ENCODE data around the gene ADAT2. TPM values are rescaled to one million over a fixed set of nuclear protein-coding genes. Genes with fewer than 3 reads are reported as not detected.
"Not testable (repeated sequence)": the region's sequence is repeated elsewhere in the genome, so short reads cannot be mapped to it uniquely, and the experiment has no call there.

ADAT2 gene
- total RNA-seq, 5 donors from 2014 or later (not counting 1 experiment from before 2014, with no cell fraction given): 15.8 to 22.8 (median 19.3) TPM

DNA sequence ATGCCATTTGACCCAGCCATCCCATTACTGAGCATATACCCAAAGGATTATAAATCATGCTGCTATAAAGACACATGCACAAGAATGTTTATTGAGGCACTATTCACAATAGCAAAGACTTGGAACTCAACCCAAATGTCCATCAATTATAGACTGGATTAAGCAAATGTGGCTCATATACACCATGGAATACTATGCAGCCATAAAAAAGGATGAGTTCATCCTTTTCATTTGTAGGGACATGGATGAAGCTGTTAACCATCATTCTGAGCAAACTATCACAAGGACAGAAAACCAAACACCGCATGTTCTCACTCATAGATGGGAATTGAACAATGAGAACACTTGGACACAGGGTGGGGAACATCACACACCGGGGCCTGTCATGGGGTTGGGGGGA lies 2.6 kb downstream of the ADAT2 start:
- H3K9me3 Mint-ChIP-seq; DNase-seq; CTCF ChIA-PET; H3K4me3 Mint-ChIP-seq; H3K9me3 ChIP-seq; ATAC-seq (replicated peaks in 1 of 4); H3K36me3 ChIP-seq (ENCODE audit: control insufficient read depth in 2 of 2, extremely low read depth in 1 of 2, insufficient read depth in 1 of 2, low read length in 1 of 2); H3K27ac Mint-ChIP-seq; H3K27me3 ChIP-seq (replicated peaks in 1 of 2; ENCODE audit: control insufficient read depth in 2 of 2, extremely low read depth in 1 of 2, insufficient read depth in 2 of 2, low read length in 1 of 2); H3K27me3 Mint-ChIP-seq; H3K27ac ChIP-seq (ENCODE audit: low read length); H3K4me3 ChIP-seq (ENCODE audit: control insufficient read depth in 1 of 2, extremely low read depth in 1 of 2, low read length in 1 of 2): not testable (repeated sequence)
- POLR2A ChIA-PET: interaction anchor here in 1 of 2 donors (0.6 to 0.7 kb wide), 3 partner anchors 69 to 643 kb away, joined by 3 to 4 read pairs (median 3); no protein-coding TSS in a partner anchor
- WGBS (ENCODE audit: insufficient coverage): no CpG with 5 or more reads among the region's 2 CpGs
- Mint-ChIP-seq H3K4me1 (peaks cover 31 to 40% (median 37%) of the 10 kb centered on the region in 3 donors), H3K36me3 (peaks cover 12% of the 10 kb centered on the region)
- peaks cover 7 to 12% of the 10 kb centered on the region in 2 experiments for H3K4me1 ChIP-seq (ENCODE audit: control insufficient read depth in 1 of 2, extremely low read depth in 1 of 2, insufficient read depth in 2 of 2, low read length in 2 of 2)

DNA sequence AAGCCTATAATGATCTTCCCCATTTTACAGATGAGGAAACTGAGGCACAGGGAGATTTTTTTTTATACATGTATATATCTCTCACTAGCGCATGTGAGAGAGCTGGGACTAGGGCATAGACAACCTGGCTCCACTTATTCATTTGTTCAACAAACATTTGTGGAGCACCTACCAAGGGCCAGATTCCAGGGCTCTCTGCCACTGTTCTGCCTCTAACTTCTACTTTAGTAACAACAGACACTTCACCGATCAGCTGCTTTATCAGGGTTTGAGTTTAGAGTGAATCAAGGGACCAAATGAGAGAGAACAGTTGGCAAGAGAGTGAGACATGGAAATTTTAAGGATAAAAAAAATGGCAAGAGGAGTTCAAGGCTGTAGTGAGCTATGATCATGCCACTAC lies 7.4 kb downstream of the ADAT2 start:
- Mint-ChIP-seq H3K4me3 (no peak overlapping the region), H3K27ac (no peak overlapping the region), H3K4me1 (peaks cover 0 to 19% (median 11%) of the 10 kb centered on the region in 3 donors), H3K36me3 (peaks cover 41% of the 10 kb centered on the region), H3K27me3 (no peaks in the 10 kb centered on the region), H3K9me3 (peaks cover 0 to 2% (median 0%) of the 10 kb centered on the region in 3 donors)
- no peak for DNase-seq
- Histone ChIP-seq H3K4me1 (ENCODE audit: control insufficient read depth in 1 of 2, extremely low read depth in 1 of 2, insufficient read depth in 2 of 2, low read length in 2 of 2) (no peaks in the 10 kb centered on the region), H3K4me3 (ENCODE audit: control insufficient read depth in 1 of 2, extremely low read depth in 1 of 2, low read length in 1 of 2) (no peak overlapping the region), H3K9me3 (no peaks in the 10 kb centered on the region), H3K27me3 (replicated peaks in 1 of 2; ENCODE audit: control insufficient read depth in 2 of 2, extremely low read depth in 1 of 2, insufficient read depth in 2 of 2, low read length in 1 of 2) (no peaks in the 10 kb centered on the region), H3K36me3 (ENCODE audit: control insufficient read depth in 2 of 2, extremely low read depth in 1 of 2, insufficient read depth in 1 of 2, low read length in 1 of 2) (peaks cover 0 to 3% of the 10 kb centered on the region in 2 donors), H3K27ac (ENCODE audit: low read length) (no peak overlapping the region)
- CTCF ChIA-PET: interaction anchor here in 1 of 2 donors (0.7 kb wide), 1 partner anchor 497 kb away, joined by 6 read pairs; no protein-coding TSS in a partner anchor
- POLR2A ChIA-PET: interaction anchor here in 1 of 2 donors (0.9 kb wide), 1 partner anchor 11 kb away, joined by 3 read pairs; no protein-coding TSS in a partner anchor
- WGBS (ENCODE audit: insufficient coverage): no CpG with 5 or more reads among the region's 2 CpGs
- no peak for ATAC-seq (replicated peaks in 1 of 4)

DNA sequence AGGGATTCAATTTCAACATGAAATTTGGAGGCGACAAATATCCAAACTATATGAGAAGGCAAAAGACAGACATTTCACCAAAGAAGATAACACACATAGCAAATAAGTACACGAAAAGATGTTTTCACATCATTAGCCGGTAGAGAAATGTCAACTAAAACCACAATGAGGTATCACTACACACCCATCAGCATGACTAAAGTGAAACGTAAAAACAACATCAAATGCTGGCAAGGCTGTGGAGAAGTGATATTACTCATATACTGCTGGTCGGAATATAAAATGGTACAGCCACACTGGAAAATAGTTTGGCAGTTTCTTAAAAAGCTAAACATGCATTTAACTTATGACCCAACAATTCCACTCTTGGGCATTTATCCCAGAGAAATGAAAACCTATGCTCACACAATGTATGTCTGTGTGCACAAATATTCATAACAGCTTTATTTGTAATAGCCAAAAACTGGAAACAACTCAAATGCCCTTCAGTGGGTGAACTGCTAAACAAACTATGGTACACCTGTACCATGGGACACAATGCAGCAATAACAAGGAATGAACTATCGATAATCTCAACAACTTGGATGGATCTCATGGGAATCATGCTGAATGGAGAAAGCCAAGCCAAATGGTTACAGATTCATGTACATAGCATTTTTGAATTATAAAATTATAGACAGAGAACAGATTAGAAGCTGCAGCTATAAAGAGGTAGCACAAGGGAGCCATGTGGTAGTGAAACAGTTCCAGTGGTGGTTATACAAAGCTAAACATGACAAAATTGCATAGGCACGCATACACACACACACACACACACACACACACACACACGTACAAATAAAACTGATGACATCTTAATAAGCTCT lies 8.6 kb downstream of the ADAT2 start:
- no peaks in the 10 kb centered on the region for H3K27me3 Mint-ChIP-seq
- POLR2A ChIA-PET: interaction anchor here in 1 of 2 donors (0.6 to 0.9 kb wide), 2 partner anchors 12 to 17 kb away, joined by 3 read pairs; no protein-coding TSS in a partner anchor
- H3K27ac Mint-ChIP-seq: peak overlapping the region; percentile 8 to 25
- Histone ChIP-seq H3K9me3 (no peaks in the 10 kb centered on the region), H3K27ac (ENCODE audit: low read length) (no peak overlapping the region), H3K36me3 (ENCODE audit: control insufficient read depth in 2 of 2, extremely low read depth in 1 of 2, insufficient read depth in 1 of 2, low read length in 1 of 2) (peaks cover 0 to 3% of the 10 kb centered on the region in 2 donors), H3K4me3 (ENCODE audit: control insufficient read depth in 1 of 2, extremely low read depth in 1 of 2, low read length in 1 of 2) (no peak overlapping the region), H3K27me3 (replicated peaks in 1 of 2; ENCODE audit: control insufficient read depth in 2 of 2, extremely low read depth in 1 of 2, insufficient read depth in 2 of 2, low read length in 1 of 2) (no peaks in the 10 kb centered on the region), H3K4me1 (ENCODE audit: control insufficient read depth in 1 of 2, extremely low read depth in 1 of 2, insufficient read depth in 2 of 2, low read length in 2 of 2) (no peaks in the 10 kb centered on the region)
- no CpG with 5 or more reads among the region's 8 CpGs for WGBS (ENCODE audit: insufficient coverage)
- ATAC-seq (replicated peaks in 1 of 4): peak; percentile 44 to 65 (median 54)
- H3K4me3 Mint-ChIP-seq: no peak overlapping the region
- peak in 1 of 35 experiments; percentile 13 for DNase-seq
- CTCF ChIA-PET: interaction anchor here (0.6 to 1.1 kb wide), 3 partner anchors 15 to 695 kb away, joined by 4 to 5 read pairs (median 4); no protein-coding TSS in a partner anchor
- peaks cover 48% of the 10 kb centered on the region for H3K36me3 Mint-ChIP-seq
- H3K9me3 Mint-ChIP-seq: peaks cover 0 to 2% (median 0%) of the 10 kb centered on the region in 3 donors
- H3K4me1 Mint-ChIP-seq: peaks cover 0 to 14% (median 10%) of the 10 kb centered on the region in 3 donors

DNA sequence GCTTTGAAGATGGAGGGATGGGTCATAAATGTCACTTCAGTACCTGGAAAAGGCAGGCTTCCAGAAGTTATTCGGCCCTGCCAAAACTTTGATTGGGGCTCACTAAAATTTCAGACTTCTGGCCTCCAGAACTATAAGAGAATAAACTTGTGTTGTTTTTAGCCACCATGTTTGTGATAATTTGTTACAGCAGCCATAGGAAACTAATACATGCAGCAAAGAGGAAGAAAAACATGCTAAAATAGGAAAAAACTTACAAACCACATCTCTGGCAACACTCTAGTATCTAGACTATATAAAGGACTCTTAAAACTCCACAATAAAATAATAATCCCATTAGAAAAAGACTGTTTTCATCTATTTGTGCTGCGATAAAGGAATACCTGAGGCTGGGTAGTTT lies 9.5 kb downstream of the ADAT2 start:
- Mint-ChIP-seq H3K36me3 (peaks cover 54% of the 10 kb centered on the region), H3K27ac (peak overlapping the region in 1 of 2 donors; percentile 45), H3K4me1 (peaks cover 0 to 14% (median 10%) of the 10 kb centered on the region in 3 donors), H3K4me3 (no peak overlapping the region), H3K27me3 (no peaks in the 10 kb centered on the region), H3K9me3 (peaks cover 0 to 2% (median 0%) of the 10 kb centered on the region in 3 donors)
- H3K9me3 ChIP-seq: no peaks in the 10 kb centered on the region
- peaks cover 0 to 3% of the 10 kb centered on the region in 2 donors for H3K36me3 ChIP-seq (ENCODE audit: control insufficient read depth in 2 of 2, extremely low read depth in 1 of 2, insufficient read depth in 1 of 2, low read length in 1 of 2)
- ChIA-PET CTCF (interaction anchor here in 1 of 2 donors (0.6 kb wide), 1 partner anchor 16 kb away, joined by 4 read pairs; no protein-coding TSS in a partner anchor), POLR2A (interaction anchor here in 1 of 2 donors (0.5 kb wide), 1 partner anchor 16 kb away, joined by 5 read pairs; no protein-coding TSS in a partner anchor)
- ATAC-seq (replicated peaks in 1 of 4) (no peak), DNase-seq (no peak)
- H3K4me1 ChIP-seq (ENCODE audit: control insufficient read depth in 1 of 2, extremely low read depth in 1 of 2, insufficient read depth in 2 of 2, low read length in 2 of 2): no peaks in the 10 kb centered on the region
- H3K27ac ChIP-seq (ENCODE audit: low read length): no peak overlapping the region
- H3K4me3 ChIP-seq (ENCODE audit: control insufficient read depth in 1 of 2, extremely low read depth in 1 of 2, low read length in 1 of 2): no peak overlapping the region
- WGBS (ENCODE audit: insufficient coverage): no CpG with 5 or more reads among the region's 2 CpGs
- no peaks in the 10 kb centered on the region for H3K27me3 ChIP-seq (replicated peaks in 1 of 2; ENCODE audit: control insufficient read depth in 2 of 2, extremely low read depth in 1 of 2, insufficient read depth in 2 of 2, low read length in 1 of 2)

DNA sequence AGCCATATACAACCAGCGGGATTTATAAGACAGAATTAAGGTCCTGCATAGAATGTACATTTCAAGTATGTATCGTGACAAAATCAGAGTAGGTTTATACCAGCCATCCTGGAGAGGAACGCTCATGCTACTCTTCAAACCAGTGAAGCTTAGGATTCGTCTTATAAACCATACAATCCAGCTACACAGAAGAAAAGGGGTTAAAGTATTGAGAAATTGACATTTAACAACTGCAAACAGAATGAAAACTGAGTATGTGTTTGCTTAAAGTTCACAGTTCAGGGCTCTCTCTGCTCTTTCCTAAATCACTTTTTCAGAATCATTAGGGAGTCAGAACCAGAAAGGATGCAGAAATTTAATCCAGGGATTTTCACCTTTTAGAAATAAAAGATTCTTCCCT lies 17.9 kb downstream of the ADAT2 start:
- CTCF ChIA-PET: interaction anchor here in 1 of 2 donors (1.1 kb wide), 1 partner anchor 156 kb away, joined by 3 read pairs; no protein-coding TSS in a partner anchor
- Histone ChIP-seq H3K27ac (ENCODE audit: low read length) (no peak overlapping the region), H3K36me3 (ENCODE audit: control insufficient read depth in 2 of 2, extremely low read depth in 1 of 2, insufficient read depth in 1 of 2, low read length in 1 of 2) (peaks cover 6 to 17% of the 10 kb centered on the region in 2 donors), H3K4me1 (ENCODE audit: control insufficient read depth in 1 of 2, extremely low read depth in 1 of 2, insufficient read depth in 2 of 2, low read length in 2 of 2) (no peaks in the 10 kb centered on the region), H3K9me3 (no peaks in the 10 kb centered on the region), H3K27me3 (replicated peaks in 1 of 2; ENCODE audit: control insufficient read depth in 2 of 2, extremely low read depth in 1 of 2, insufficient read depth in 2 of 2, low read length in 1 of 2) (no peaks in the 10 kb centered on the region), H3K4me3 (ENCODE audit: control insufficient read depth in 1 of 2, extremely low read depth in 1 of 2, low read length in 1 of 2) (no peak overlapping the region)
- DNase-seq (no peak), ATAC-seq (replicated peaks in 1 of 4) (no peak)
- no peak overlapping the region for H3K4me3 Mint-ChIP-seq
- peaks cover 31% of the 10 kb centered on the region for H3K36me3 Mint-ChIP-seq
- no peaks in the 10 kb centered on the region for H3K9me3 Mint-ChIP-seq
- H3K4me1 Mint-ChIP-seq: no peaks in the 10 kb centered on the region
- POLR2A ChIA-PET: no interaction called here
- H3K27ac Mint-ChIP-seq: no peak overlapping the region
- WGBS (ENCODE audit: insufficient coverage): no CpG with 5 or more reads among the region's 4 CpGs
- H3K27me3 Mint-ChIP-seq: no peaks in the 10 kb centered on the region

DNA sequence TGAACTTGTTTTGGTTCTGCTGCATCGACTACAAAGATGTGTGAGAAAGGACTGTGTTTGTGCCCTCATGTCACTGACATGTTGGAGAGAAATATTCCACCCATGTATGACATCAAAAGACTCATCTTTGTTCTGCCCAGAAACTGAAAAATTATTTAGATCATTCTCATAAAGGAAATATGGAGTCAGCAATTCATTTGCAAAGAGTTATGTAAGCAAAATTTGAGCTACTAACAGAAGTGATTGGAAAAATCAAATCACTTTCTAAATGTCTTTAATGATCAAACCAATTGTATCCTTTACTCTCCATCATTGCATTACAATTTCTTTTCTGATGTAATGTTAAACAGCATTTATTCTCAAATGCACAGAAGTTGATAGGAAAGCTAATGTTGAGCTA lies 19.3 kb downstream of the ADAT2 start:
- Histone ChIP-seq H3K36me3 (ENCODE audit: control insufficient read depth in 2 of 2, extremely low read depth in 1 of 2, insufficient read depth in 1 of 2, low read length in 1 of 2) (peaks cover 6 to 17% of the 10 kb centered on the region in 2 donors), H3K4me1 (ENCODE audit: control insufficient read depth in 1 of 2, extremely low read depth in 1 of 2, insufficient read depth in 2 of 2, low read length in 2 of 2) (no peaks in the 10 kb centered on the region), H3K27ac (ENCODE audit: low read length) (no peak overlapping the region), H3K4me3 (ENCODE audit: control insufficient read depth in 1 of 2, extremely low read depth in 1 of 2, low read length in 1 of 2) (no peak overlapping the region), H3K27me3 (replicated peaks in 1 of 2; ENCODE audit: control insufficient read depth in 2 of 2, extremely low read depth in 1 of 2, insufficient read depth in 2 of 2, low read length in 1 of 2) (no peaks in the 10 kb centered on the region), H3K9me3 (no peaks in the 10 kb centered on the region)
- ChIA-PET CTCF (no interaction called here), POLR2A (no interaction called here)
- Mint-ChIP-seq H3K4me1 (peaks cover 2 to 5% (median 3%) of the 10 kb centered on the region in 3 donors), H3K9me3 (no peaks in the 10 kb centered on the region), H3K4me3 (no peak overlapping the region), H3K27ac (peak overlapping the region in 1 of 2 donors; percentile 23), H3K36me3 (peaks cover 23% of the 10 kb centered on the region), H3K27me3 (no peaks in the 10 kb centered on the region)
- no peak for ATAC-seq (replicated peaks in 1 of 4)
- DNase-seq: no peak
- whole genome bisulfite sequencing (ENCODE audit: insufficient coverage): no CpG with 5 or more reads among the region's 1 CpG
